Endothelial cell of umbilical vein (primary cell): ENCODE data around the gene CSNK1G3. TPM values are rescaled to one million over a fixed set of nuclear protein-coding genes. Genes with fewer than 3 reads are reported as not detected.

Source experiments
- BruUV-seq: library from RNA; stranded (reverse); fragments of 400-500 nt; replicated peaks from 2 replicates; lab custom pipeline; 2021; lab: Mats Ljungman, UMichigan
- CTCF ChIA-PET: fragments of 300-600, 350-600 bp; sonication (Branson Sonifier 250); formaldehyde crosslinking; loops from one replicate; lab custom pipeline; 2021; ENCODE audit warnings: antibody characterized with exemption, inconsistent platforms; lab: Charles Lee
- POLR2A ChIA-PET: fragments of 300-600, 350-600 bp; sonication (Branson Sonifier 250); formaldehyde crosslinking; loops from one replicate; lab custom pipeline; 2021; ENCODE audit warnings: antibody characterized with exemption, inconsistent platforms; lab: Charles Lee
- DNase-seq: peaks from one replicate; pipeline ENCODE4 v3.0.0-alpha.2; 2011; ENCODE audit warnings: low read depth, low spot score
- FAIRE-seq: peaks from 2 replicates; lab custom pipeline; 2011; peaks lifted over from hg19 to GRCh38; lab: Jason Lieb, UNC
- H2AFZ ChIP-seq: 2 replicates; pipeline ENCODE4 v1.6.0; 2012; ENCODE audit warnings: low read depth, low read length, control low read depth, inconsistent platforms
- H3K27ac ChIP-seq: 2 replicates; pipeline ENCODE4 v1.5.1; 2011; ENCODE audit warnings: low read depth, mild to moderate bottlenecking, control low read depth, low read length, moderate library complexity; ENCODE audit not compliant: insufficient read depth
- H3K27me3 ChIP-seq, 2 experiments: 2 replicates each; pipeline versions ENCODE4 v1.6.0 to v1.6.1; 2011; ENCODE audit warnings: low read length in 2 of 2, mixed read lengths in 1 of 2; ENCODE audit not compliant: control insufficient read depth in 2 of 2, insufficient read depth in 2 of 2
- H3K36me3 ChIP-seq, 2 experiments: 2 replicates in 1 of 2; 3 replicates in 1 of 2; pipeline ENCODE4 v1.5.1; 2011; ENCODE audit warnings: low read length in 2 of 2, mild to moderate bottlenecking in 1 of 2, moderate library complexity in 1 of 2; ENCODE audit not compliant: control insufficient read depth in 2 of 2, insufficient read depth in 2 of 2; ENCODE audit errors: extremely low read depth in 1 of 2
- H3K4me1 ChIP-seq: 3 replicates; pipeline ENCODE4 v1.5.1; 2011; ENCODE audit warnings: mild to moderate bottlenecking, low read length; ENCODE audit not compliant: control insufficient read depth, insufficient read depth; ENCODE audit errors: extremely low read depth
- H3K4me2 ChIP-seq: 2 replicates; pipeline ENCODE4 v1.6.1; 2011; ENCODE audit warnings: low read length, control low read depth, mixed read lengths; ENCODE audit not compliant: insufficient read depth
- H3K4me3 ChIP-seq, 3 experiments: fragments of 200-600 bp in 1 of 3; sonication (generic), shearing (Covaris generic) in 1 of 3; replicated peaks in 1 of 3; 2 replicates each; pipeline ENCODE4 v1.5.1; 2011 to 2016; ENCODE audit warnings: control low read depth in 3 of 3, low read length in 3 of 3, mild to moderate bottlenecking in 2 of 3, inconsistent platforms in 1 of 3, low read depth in 1 of 3, moderate library complexity in 1 of 3; ENCODE audit not compliant: insufficient read depth in 1 of 3
- H3K79me2 ChIP-seq: 2 replicates; pipeline ENCODE4 v1.6.0; 2012; ENCODE audit warnings: low read length, inconsistent platforms; ENCODE audit not compliant: control insufficient read depth, insufficient read depth
- H3K9ac ChIP-seq: replicated peaks from 2 replicates; pipeline ENCODE3; 2011; ENCODE audit warnings: low read length, control low read depth; ENCODE audit not compliant: insufficient read depth; ENCODE audit errors: extremely low read depth
- H3K9me1 ChIP-seq: replicated peaks from 3 replicates; pipeline ENCODE4 v1.6.0; 2011; ENCODE audit warnings: mild to moderate bottlenecking, low read length; ENCODE audit not compliant: control insufficient read depth, insufficient read depth; ENCODE audit errors: extremely low read depth
- H3K9me3 ChIP-seq: replicated peaks from 2 replicates; pipeline ENCODE4 v1.5.1; 2012; ENCODE audit warnings: low read length, inconsistent platforms; ENCODE audit not compliant: control insufficient read depth, insufficient read depth
- H4K20me1 ChIP-seq: replicated peaks from 2 replicates; pipeline ENCODE3; 2011; ENCODE audit warnings: mild to moderate bottlenecking, low read length; ENCODE audit not compliant: control insufficient read depth, insufficient read depth; ENCODE audit errors: extremely low read depth
- CTCF ChIP-seq, 2 donors: IDR thresholded peaks; 1 replicate in 1 of 2; 2 replicates in 1 of 2; pipeline ENCODE4 v1.5.1; 2011; ENCODE audit warnings: low read length in 2 of 2, mild to moderate bottlenecking in 2 of 2, moderate library complexity in 2 of 2, control low read depth in 1 of 2, inconsistent platforms in 1 of 2, low read depth in 1 of 2; ENCODE audit not compliant: insufficient read depth in 1 of 2; ENCODE audit errors: extremely low read depth in 1 of 2
- EZH2 ChIP-seq: IDR thresholded peaks from 2 replicates; pipeline ENCODE4 v1.6.1; 2012; ENCODE audit warnings: borderline replicate concordance, low read depth, mild to moderate bottlenecking, moderate library complexity, low read length, inconsistent platforms; ENCODE audit not compliant: severe bottlenecking
- FOS ChIP-seq: IDR thresholded peaks from 2 replicates; pipeline ENCODE4 v1.6.1; 2011; ENCODE audit warnings: mild to moderate bottlenecking, low read length, moderate library complexity, borderline replicate concordance; ENCODE audit not compliant: insufficient read depth
- MYC ChIP-seq: IDR thresholded peaks from one replicate; pipeline ENCODE4 v1.6.1; 2011; ENCODE audit warnings: mild to moderate bottlenecking, low read depth, low read length
- POLR2A ChIP-seq: IDR thresholded peaks from 2 replicates; pipeline ENCODE4 v1.6.1; 2012; ENCODE audit warnings: low read depth, mild to moderate bottlenecking, control low read depth, low read length
- dilution Hi-C: fragments of 300-500 bp; cut with MboI; formaldehyde crosslinking; loops from one replicate; pipeline ENCODE4 v1.15.0; 2019; ENCODE audit warnings: low sequenced_read_pairs; ENCODE audit not compliant: extremely low pct_ligation_motif_present
- intact Hi-C: fragments of 100-400 bp; cut with micrococcal nuclease; formaldehyde crosslinking; loops from one replicate; pipeline ENCODE4 v1.10.0; 2022
- polyA plus RNA-seq, 4 experiments: library from polyadenylated mRNA; depleted of rRNA in 3 of 4; stranded (reverse) in 3 of 4; unstranded in 1 of 4; fragments of >200 nt; gene quantifications; 2 replicates each; pipeline versions ENCODE4 v1.2.1 to v1.2.3, GENCODE V29; 2011 to 2012; ENCODE audit warnings: missing spikeins in 1 of 4
- total RNA-seq: library from RNA; stranded (reverse); gene quantifications from 2 replicates; pipeline ENCODE4 v1.2.3, GENCODE V29; 2021

CSNK1G3 gene
- total and polyA plus RNA-seq, 2 donors (not counting 3 experiments of a cell fraction or from before 2014, with no cell fraction given) = 10.4 to 35.9 TPM

- no peak overlapping the region for H2AFZ ChIP-seq
- no peaks in the 10 kb centered on the region for H3K9me1 ChIP-seq
- H4K20me1 ChIP-seq = no peaks in the 10 kb centered on the region
- peak; percentile 78 for DNase-seq
- TF ChIP-seq FOS = peak; percentile 18
- no peak for TF ChIP-seq POLR2A
- no peaks in the 10 kb centered on the region for H3K9me3 ChIP-seq
- FAIRE-seq = peak; percentile 77
- peak overlapping the region; percentile 79 for H3K4me2 ChIP-seq
- peaks cover 13% of the 10 kb centered on the region for H3K4me1 ChIP-seq
- H3K27ac ChIP-seq = peak overlapping the region; percentile 28
- ChIA-PET POLR2A (no interaction called here), CTCF (interaction anchor here (1.0 to 1.1 kb wide), 4 partner anchors 8 to 160 kb away, joined by 3 to 6 read pairs (median 3); partner anchors contain the start of gene CEP120)
- no peaks in the 10 kb centered on the region for H3K36me3 ChIP-seq
- H3K27me3 ChIP-seq = no peaks in the 10 kb centered on the region
- no TSS peak for BruUV-seq
- H3K4me3 ChIP-seq = no peak overlapping the region
- no peak overlapping the region for H3K9ac ChIP-seq
- H3K79me2 ChIP-seq = peaks cover 2% of the 10 kb centered on the region
- intact Hi-C loops (no loop called here), dilution Hi-C loops (no loop called here)
Measured at GRCh38 chr5:123582550-123583285, 70.7 kb downstream of the CSNK1G3 start.

- Histone ChIP-seq H4K20me1 (no peaks in the 10 kb centered on the region), H3K9me3 (no peaks in the 10 kb centered on the region), H3K36me3 (no peaks in the 10 kb centered on the region), H3K4me1 (peaks cover 13% of the 10 kb centered on the region), H3K27me3 (no peaks in the 10 kb centered on the region), H3K4me3 (no peak overlapping the region), H3K79me2 (peaks cover 2% of the 10 kb centered on the region), H3K27ac (no peak overlapping the region), H3K9ac (no peak overlapping the region), H2AFZ (no peak overlapping the region), H3K9me1 (no peaks in the 10 kb centered on the region), H3K4me2 (no peak overlapping the region)
- dilution Hi-C loops (no loop called here), intact Hi-C loops (no loop called here)
- peak; percentile 55 for DNase-seq
- no TSS peak for BruUV-seq
- TF ChIP-seq POLR2A = no peak
- TF ChIP-seq EZH2 = no peak
- TF ChIP-seq MYC = no peak
- TF ChIP-seq CTCF (IDR thresholded peaks at IDR 0.05; ENCODE audit: extremely low read depth in 1 of 2, insufficient read depth in 1 of 2, low read depth in 1 of 2, low read length in 2 of 2) = no peak
- FAIRE-seq = no peak
- CTCF ChIA-PET = no interaction called here
- POLR2A ChIA-PET = no interaction called here
Measured at GRCh38 chr5:123585871-123586270, 73.9 kb downstream of the CSNK1G3 start.
